HEK293 (cell line): ENCODE measurements around the gene PPP4C.

Experiments used
- BCL6B ChIP-seq: fragments of 450-650 bp; formaldehyde crosslinking; IDR thresholded peaks from 2 replicates; pipeline ENCODE4 v1.5.1; 2017; ENCODE audit warnings: missing biosample characterization, missing genetic modification characterization
- KLF16 ChIP-seq: fragments of 450-650 bp; formaldehyde crosslinking; IDR thresholded peaks from 2 replicates; pipeline ENCODE4 v1.5.1; 2017; ENCODE audit warnings: missing biosample characterization, missing genetic modification characterization
- KLF8 ChIP-seq: fragments of 450-650 bp; formaldehyde crosslinking; IDR thresholded peaks from 2 replicates; pipeline ENCODE4 v1.5.1; 2016; ENCODE audit warnings: missing biosample characterization, missing genetic modification characterization
- KLF9 ChIP-seq: fragments of 450-650 bp; formaldehyde crosslinking; IDR thresholded peaks from 2 replicates; pipeline ENCODE4 v1.5.1; 2016; ENCODE audit warnings: missing biosample characterization, missing genetic modification characterization, low read depth
- PRDM2 ChIP-seq: fragments of 450-650 bp; formaldehyde crosslinking; IDR thresholded peaks from 2 replicates; pipeline ENCODE4 v1.5.1; 2016; ENCODE audit warnings: missing biosample characterization, missing genetic modification characterization, borderline replicate concordance
- TSHZ1 ChIP-seq: fragments of 450-650 bp; formaldehyde crosslinking; IDR thresholded peaks from 2 replicates; pipeline ENCODE4 v1.5.1; 2016; ENCODE audit warnings: missing biosample characterization, missing genetic modification characterization, borderline replicate concordance
- ZBTB7A ChIP-seq: fragments of 450-650 bp; formaldehyde crosslinking; IDR thresholded peaks from 2 replicates; pipeline ENCODE4 v1.5.1; 2016; ENCODE audit warnings: low read depth, missing biosample characterization, missing genetic modification characterization
- ZNF157 ChIP-seq: fragments of 450-650 bp; formaldehyde crosslinking; IDR thresholded peaks from 2 replicates; pipeline ENCODE4 v1.5.1; 2016; ENCODE audit warnings: missing biosample characterization, missing genetic modification characterization
- ZNF2 ChIP-seq: fragments of 450-650 bp; formaldehyde crosslinking; IDR thresholded peaks from 2 replicates; pipeline ENCODE4 v1.5.1; 2016; ENCODE audit warnings: missing biosample characterization, missing genetic modification characterization
- ZNF202 ChIP-seq: fragments of 450-650 bp; formaldehyde crosslinking; IDR thresholded peaks from 2 replicates; pipeline ENCODE4 v1.5.1; 2016; ENCODE audit warnings: missing biosample characterization, missing genetic modification characterization, borderline replicate concordance
- ZNF214 ChIP-seq: fragments of 450-650 bp; formaldehyde crosslinking; IDR thresholded peaks from 2 replicates; pipeline ENCODE4 v1.5.1; 2017; ENCODE audit warnings: missing biosample characterization, mild to moderate bottlenecking, missing genetic modification characterization, borderline replicate concordance
- ZNF239 ChIP-seq: fragments of 450-650 bp; formaldehyde crosslinking; IDR thresholded peaks from 2 replicates; pipeline ENCODE4 v1.5.1; 2016; ENCODE audit warnings: missing biosample characterization, missing genetic modification characterization
- ZNF266 ChIP-seq: fragments of 450-650 bp; formaldehyde crosslinking; IDR thresholded peaks from 2 replicates; pipeline ENCODE4 v1.5.1; 2016; ENCODE audit warnings: missing biosample characterization, missing genetic modification characterization, low read depth
- ZNF274 ChIP-seq, 2 experiments: fragments of 200-500 bp in 1 of 2; fragments of 450-650 bp in 1 of 2; sonication (Bioruptor generic) in 1 of 2; formaldehyde crosslinking in 1 of 2; IDR thresholded peaks; 2 replicates each; pipeline versions ENCODE4 v1.5.1 to v1.6.1; 2014 to 2016; ENCODE audit warnings: borderline replicate concordance in 1 of 2, inconsistent platforms in 1 of 2, low read length in 1 of 2, missing biosample characterization in 1 of 2, missing genetic modification characterization in 1 of 2
- ZNF311 ChIP-seq: fragments of 450-650 bp; formaldehyde crosslinking; IDR thresholded peaks from 2 replicates; pipeline ENCODE4 v1.5.1; 2017; ENCODE audit warnings: missing biosample characterization, missing genetic modification characterization, borderline replicate concordance
- ZNF335 ChIP-seq: fragments of 450-650 bp; formaldehyde crosslinking; conservative IDR thresholded peaks from 2 replicates; pipeline ENCODE4 v1.5.1; 2016; ENCODE audit warnings: missing biosample characterization, missing genetic modification characterization
- ZNF426 ChIP-seq: fragments of 450-650 bp; formaldehyde crosslinking; IDR thresholded peaks from 2 replicates; pipeline ENCODE4 v1.5.1; 2017; ENCODE audit warnings: missing biosample characterization, missing genetic modification characterization, mild to moderate bottlenecking, inconsistent platforms, moderate library complexity
- ZNF473 ChIP-seq: fragments of 450-650 bp; formaldehyde crosslinking; IDR thresholded peaks from 2 replicates; pipeline ENCODE4 v1.5.1; 2017; ENCODE audit warnings: missing biosample characterization, missing genetic modification characterization
- ZNF501 ChIP-seq: fragments of 450-650 bp; formaldehyde crosslinking; IDR thresholded peaks from 2 replicates; pipeline ENCODE4 v1.5.1; 2016; ENCODE audit warnings: missing biosample characterization, missing genetic modification characterization
- ZNF510 ChIP-seq: fragments of 450-650 bp; formaldehyde crosslinking; IDR thresholded peaks from 2 replicates; pipeline ENCODE4 v1.5.1; 2018; ENCODE audit warnings: mild to moderate bottlenecking, missing genetic modification characterization, missing biosample characterization; ENCODE audit not compliant: insufficient replicate concordance
- ZNF530 ChIP-seq: fragments of 450-650 bp; formaldehyde crosslinking; IDR thresholded peaks from 2 replicates; pipeline ENCODE4 v1.5.1; 2016; ENCODE audit warnings: low read depth, missing biosample characterization, missing genetic modification characterization
- ZNF585B ChIP-seq: fragments of 450-650 bp; formaldehyde crosslinking; IDR thresholded peaks from 2 replicates; pipeline ENCODE4 v1.5.1; 2016; ENCODE audit warnings: missing biosample characterization, missing genetic modification characterization
- ZNF629 ChIP-seq: fragments of 450-650 bp; formaldehyde crosslinking; IDR thresholded peaks from 2 replicates; pipeline ENCODE4 v1.5.1; 2017; ENCODE audit warnings: missing biosample characterization, missing genetic modification characterization
- ZNF843 ChIP-seq: fragments of 450-650 bp; formaldehyde crosslinking; IDR thresholded peaks from 2 replicates; pipeline ENCODE4 v1.5.1; 2016; ENCODE audit warnings: missing biosample characterization, missing genetic modification characterization
- TF ChIP-seq, protein P1 (sequence below): fragments of 450-650 bp; formaldehyde crosslinking; IDR thresholded peaks from 2 replicates; pipeline ENCODE4 v1.5.1; 2016; ENCODE audit warnings: missing biosample characterization, missing genetic modification characterization

The PPP4C gene

GRCh38 chr16:30075503-30076275 is at the start of gene PPP4C (continued):
- TF ChIP-seq ZNF426 (tag by site-specific recombination): no peak
- peak; percentile 99 for TF ChIP-seq ZNF629 (tag by site-specific recombination)
- TF ChIP-seq KLF9 (tag by site-specific recombination): no peak; the same call in 1 of the 2 replicates
- TF ChIP-seq ZNF202: no peak
- TF ChIP-seq ZNF266 (tag by site-specific recombination): no peak
- no peak for TF ChIP-seq ZNF274 (IDR thresholded peaks at IDR 0.05; ENCODE audit: low read length)
- TF ChIP-seq ZNF274 (tag by site-specific recombination; IDR thresholded peaks at IDR 0.05; ENCODE audit: borderline replicate concordance): no peak
- TF ChIP-seq ZNF510: no peak
- TF ChIP-seq ZBTB7A (tag by site-specific recombination): no peak
- TF ChIP-seq ZNF530 (tag by site-specific recombination): no peak
- no peak for TF ChIP-seq PRDM2
- TF ChIP-seq ZNF157 (tag by site-specific recombination): no peak
- 0 out of 2 replicates have a peak, but pooled peaks have one; percentile 19 for TF ChIP-seq ZNF501
- TF ChIP-seq ZNF2: peak; percentile 51; the same call in 1 of the 2 replicates
- TF ChIP-seq ZNF214 (tag by site-specific recombination): no peak
- no peak for TF ChIP-seq ZNF311
- 0 out of 2 replicates have a peak, but pooled peaks have one; percentile 38 for TF ChIP-seq KLF8 (tag by site-specific recombination)
- TF ChIP-seq ZNF843 (tag by site-specific recombination): no peak; the same call in 1 of the 2 replicates
- peak; percentile 80 for TF ChIP-seq ZNF335 (tag by site-specific recombination)
- TF ChIP-seq ZNF585B: no peak
- no peak; the same call in 1 of the 2 replicates for TF ChIP-seq KLF16 (tag by site-specific recombination)
- TF ChIP-seq TSHZ1 (tag by site-specific recombination): no peak
- TF ChIP-seq ZNF473 (tag by site-specific recombination): no peak
- TF ChIP-seq, protein P1, sequence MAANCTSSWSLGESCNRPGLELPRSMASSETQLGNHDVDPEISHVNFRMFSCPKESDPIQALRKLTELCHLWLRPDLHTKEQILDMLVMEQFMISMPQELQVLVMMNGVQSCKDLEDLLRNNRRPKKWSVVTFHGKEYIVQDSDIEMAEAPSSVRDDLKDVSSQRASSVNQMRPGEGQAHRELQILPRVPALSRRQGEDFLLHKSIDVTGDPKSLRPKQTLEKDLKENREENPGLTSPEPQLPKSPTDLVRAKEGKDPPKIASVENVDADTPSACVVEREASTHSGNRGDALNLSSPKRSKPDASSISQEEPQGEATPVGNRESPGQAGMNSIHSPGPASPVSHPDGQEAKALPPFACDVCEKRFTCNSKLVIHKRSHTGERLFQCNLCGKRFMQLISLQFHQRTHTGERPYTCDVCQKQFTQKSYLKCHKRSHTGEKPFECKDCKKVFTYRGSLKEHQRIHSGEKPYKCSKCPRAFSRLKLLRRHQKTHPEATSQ (tag by site-specific recombination): no peak
- no peak for TF ChIP-seq BCL6B (tag by site-specific recombination)
- no peak for TF ChIP-seq ZNF239 (tag by site-specific recombination)
